ENCODE results near the gene PRF1. TPM values are rescaled to one million over a fixed set of nuclear protein-coding genes. Genes with fewer than 3 reads are reported as not detected.

The PRF1 gene
- total RNA-seq, 1 experiment from 2014 or later, result 6.4 TPM

- TF ChIP-seq ZBTB33 (IDR thresholded peaks at IDR 0.05; ENCODE audit: extremely low read depth, insufficient replicate concordance, low read length) (no peak), CEBPB (IDR thresholded peaks at IDR 0.05; ENCODE audit: low read depth) (no peak), ZFX (IDR thresholded peaks at IDR 0.05) (no peak), EGR1 (IDR thresholded peaks at IDR 0.05; ENCODE audit: low read depth) (no peak), CBX3 (IDR thresholded peaks at IDR 0.05; ENCODE audit: low read depth) (no peak), ELF1 (IDR thresholded peaks at IDR 0.05; ENCODE audit: borderline replicate concordance, low read depth) (no peak), MAX (IDR thresholded peaks at IDR 0.05) (no peak)
These were observed 16.1 kb downstream of the PRF1 start (continued) for GRCh38 chr10:70586348-70586930.

GRCh38 chr10:70585578-70586169 lies 16.9 kb downstream of the PRF1 start:
- Histone ChIP-seq H3K4me3 (replicated peaks in 1 of 2; ENCODE audit: low read depth in 1 of 2, low read length in 2 of 2) (no peak overlapping the region), H3K9ac (ENCODE audit: low read length) (peak overlapping the region; percentile 15; the same call in 1 of the 2 replicates), H3K4me1 (ENCODE audit: control insufficient read depth in 1 of 2, insufficient read depth in 2 of 2, low read length in 2 of 2) (peaks cover 42 to 90% of the 10 kb centered on the region in 2 experiments), H3K9me3 (ENCODE audit: control insufficient read depth in 1 of 2, insufficient read depth in 1 of 2, low read depth in 1 of 2, low read length in 2 of 2) (no peaks in the 10 kb centered on the region), H3K27me3 (ENCODE audit: insufficient read depth, low read length) (no peaks in the 10 kb centered on the region), H3K36me3 (ENCODE audit: control insufficient read depth in 1 of 2, insufficient read depth in 2 of 2, low read length in 2 of 2) (no peaks in the 10 kb centered on the region), H3K4me2 (ENCODE audit: low read length) (peak overlapping the region; percentile 35), H4K20me1 (ENCODE audit: insufficient read depth) (no peaks in the 10 kb centered on the region), H3K27ac (ENCODE audit: low read depth, low read length) (peak overlapping the region; percentile 12), H3K79me2 (ENCODE audit: insufficient read depth, low read length) (no peaks in the 10 kb centered on the region), H2AFZ (ENCODE audit: low read depth, low read length, poor library complexity, severe bottlenecking) (no peak overlapping the region), H3K9me2 (ENCODE audit: insufficient read depth) (no peaks in the 10 kb centered on the region)
- ChIA-PET POLR2A (no interaction called here), RAD21 (ENCODE audit: low non-redundant PET in 1 of 2, low total read pairs in 2 of 2, uncharacterized antibody in 2 of 2, unreplicated experiment in 2 of 2) (no interaction called here), CTCF (interaction anchor here (2.7 kb wide), 1 partner anchor 27 kb away, joined by 6 read pairs; no protein-coding TSS in a partner anchor)
- TF ChIP-seq ZNF274 (IDR thresholded peaks at IDR 0.05; ENCODE audit: low read depth, low read length) (no peak), CTCF (IDR thresholded peaks at IDR 0.05 in 2 of 3, conservative IDR thresholded peaks at IDR 0.05 in 1 of 3; ENCODE audit: borderline replicate concordance in 1 of 3, insufficient read depth in 1 of 3, low read depth in 2 of 3, low read length in 2 of 3) (peak in 1 of 3 experiments; percentile 22; a peak in 1 of 6 replicates), CEBPB (IDR thresholded peaks at IDR 0.05; ENCODE audit: low read depth) (no peak)
- no peak for DNase-seq (ENCODE audit: low read depth, low spot score)
- BruUV-seq (replicated peaks), result no TSS peak
- intact Hi-C loops (cut with micrococcal nuclease), result no loop called here
- peak; percentile 59 for ATAC-seq
